OCI-LY1 (cell line): Measurements from ENCODE around the gene FAM89A.

Experiments used
- CTCF ChIP-seq: fragments of 200-600 bp; sonication (generic), shearing (Covaris generic); IDR thresholded peaks from 2 replicates; pipeline ENCODE4 v1.5.1; 2017; ENCODE audit warnings: mild to moderate bottlenecking, antibody characterized with exemption, low read length, moderate library complexity, mixed read lengths
- EZH2 ChIP-seq: fragments of 200-600 bp; sonication (generic), shearing (Covaris generic); IDR thresholded peaks from 2 replicates; pipeline ENCODE4 v1.8.0; 2017; ENCODE audit warnings: borderline replicate concordance, mixed run types, mild to moderate bottlenecking, antibody characterized with exemption, low read length, moderate library complexity, mixed read lengths

GRCh38 chr1:230992100-230992774 is 47.8 kb downstream of the FAM89A start:
- TF ChIP-seq CTCF (no peak), EZH2 (no peak)
